Omental fat pad (tissue), 4 donors: ENCODE measurements around the gene MEIS3. TPM values are rescaled to one million over a fixed set of nuclear protein-coding genes. Genes with fewer than 3 reads are reported as not detected.

ENCODE experiments used
- ATAC-seq: fragments of 150-250 bp; one replicate; pipeline ENCODE4 v1.9.1; 2016; ENCODE audit warnings: mild to moderate bottlenecking, moderate library complexity; ENCODE audit not compliant: low FRiP score
- DNase-seq: peaks from one replicate; pipeline ENCODE4 v3.0.0-alpha.2; 2019; ENCODE audit warnings: low spot score
- CTCF ChIP-seq, 3 donors: fragments of 450-650 bp; IDR thresholded peaks; one replicate each; pipeline ENCODE4 v1.5.1; 2016 to 2017; ENCODE audit warnings: antibody characterized with exemption in 3 of 3, mild to moderate bottlenecking in 3 of 3, moderate library complexity in 2 of 3
- total RNA-seq, 4 donors: library from RNA; depleted of rRNA; stranded (reverse); fragments of >200 nt; gene quantifications; one replicate each; pipeline ENCODE4 v1.1.0, GENCODE V29; 2016

The MEIS3 gene
- total RNA-seq, 4 donors from 2014 or later: 7.3 to 17.2 (median 11.6) TPM

- ATAC-seq: no peak
- DNase-seq: no peak
- no peak for TF ChIP-seq CTCF (IDR thresholded peaks at IDR 0.05)
Observed at GRCh38 chr19:47381121-47381520, 38.2 kb downstream of the MEIS3 start.

GRCh38 chr19:47380559-47380958, 38.8 kb downstream of the MEIS3 start:
- ATAC-seq: no peak
- DNase-seq: no peak
- no peak for TF ChIP-seq CTCF (IDR thresholded peaks at IDR 0.05)

- DNase-seq: no peak
- ATAC-seq: no peak
- TF ChIP-seq CTCF (IDR thresholded peaks at IDR 0.05): no peak
Observed at GRCh38 chr19:47379381-47379938, 39.9 kb downstream of the MEIS3 start.

- TF ChIP-seq CTCF (IDR thresholded peaks at IDR 0.05): no peak
- ATAC-seq (no peak), DNase-seq (no peak)
Observed at GRCh38 chr19:47378246-47378645, 41.1 kb downstream of the MEIS3 start.

GRCh38 chr19:47377801-47378200, 41.5 kb downstream of the MEIS3 start:
- DNase-seq (no peak), ATAC-seq (no peak)
- TF ChIP-seq CTCF (IDR thresholded peaks at IDR 0.05): no peak

- no peak for TF ChIP-seq CTCF (IDR thresholded peaks at IDR 0.05)
- no peak for ATAC-seq
- no peak for DNase-seq
Observed at GRCh38 chr19:47377208-47377701, 42.1 kb downstream of the MEIS3 start.

GRCh38 chr19:47376589-47377144, 42.7 kb downstream of the MEIS3 start:
- no peak for TF ChIP-seq CTCF (IDR thresholded peaks at IDR 0.05)
- DNase-seq (no peak), ATAC-seq (no peak)
